ENCODE measurements around the gene NTN4.
"Not testable (repeated sequence)": the region's sequence is repeated elsewhere in the genome, so short reads cannot be mapped to it uniquely, and the experiment has no call there.

Gene NTN4

DNA sequence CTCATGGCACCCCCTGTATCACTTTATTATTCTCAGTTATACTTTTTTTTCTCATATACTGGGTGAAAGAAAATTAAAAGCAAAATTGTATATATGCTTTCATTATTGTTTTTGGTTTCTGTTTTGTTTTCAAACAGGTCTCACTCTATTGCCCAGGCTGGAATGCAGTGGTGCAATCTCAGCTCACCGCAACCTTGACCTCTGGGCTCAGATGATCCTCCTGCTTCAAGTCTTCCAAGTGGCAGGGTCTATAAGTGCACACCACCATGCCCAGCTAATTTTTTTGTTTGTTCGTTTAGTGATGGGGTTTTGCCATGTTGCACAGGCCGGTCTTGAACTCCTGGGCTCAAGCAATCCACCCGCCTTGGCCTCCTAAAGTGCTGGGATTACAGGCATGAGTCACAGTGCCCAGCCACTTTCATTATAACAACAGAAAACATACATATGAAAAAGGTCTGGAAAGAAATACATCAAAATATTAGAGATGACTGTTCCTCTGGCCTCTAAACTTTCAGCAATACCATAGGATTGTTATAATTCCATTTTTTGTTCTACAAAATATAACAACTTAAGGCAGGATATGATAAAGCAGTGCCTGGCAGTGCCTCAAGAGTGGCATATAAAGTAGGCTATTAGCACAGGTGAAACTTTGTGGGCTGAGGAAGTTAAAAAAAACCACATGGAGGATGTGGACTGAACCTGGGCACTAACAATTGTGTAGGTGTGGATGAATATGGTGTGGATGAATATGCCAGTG, 5.8 kb upstream of the NTN4 start:
- DNase-seq, result no peak

DNA sequence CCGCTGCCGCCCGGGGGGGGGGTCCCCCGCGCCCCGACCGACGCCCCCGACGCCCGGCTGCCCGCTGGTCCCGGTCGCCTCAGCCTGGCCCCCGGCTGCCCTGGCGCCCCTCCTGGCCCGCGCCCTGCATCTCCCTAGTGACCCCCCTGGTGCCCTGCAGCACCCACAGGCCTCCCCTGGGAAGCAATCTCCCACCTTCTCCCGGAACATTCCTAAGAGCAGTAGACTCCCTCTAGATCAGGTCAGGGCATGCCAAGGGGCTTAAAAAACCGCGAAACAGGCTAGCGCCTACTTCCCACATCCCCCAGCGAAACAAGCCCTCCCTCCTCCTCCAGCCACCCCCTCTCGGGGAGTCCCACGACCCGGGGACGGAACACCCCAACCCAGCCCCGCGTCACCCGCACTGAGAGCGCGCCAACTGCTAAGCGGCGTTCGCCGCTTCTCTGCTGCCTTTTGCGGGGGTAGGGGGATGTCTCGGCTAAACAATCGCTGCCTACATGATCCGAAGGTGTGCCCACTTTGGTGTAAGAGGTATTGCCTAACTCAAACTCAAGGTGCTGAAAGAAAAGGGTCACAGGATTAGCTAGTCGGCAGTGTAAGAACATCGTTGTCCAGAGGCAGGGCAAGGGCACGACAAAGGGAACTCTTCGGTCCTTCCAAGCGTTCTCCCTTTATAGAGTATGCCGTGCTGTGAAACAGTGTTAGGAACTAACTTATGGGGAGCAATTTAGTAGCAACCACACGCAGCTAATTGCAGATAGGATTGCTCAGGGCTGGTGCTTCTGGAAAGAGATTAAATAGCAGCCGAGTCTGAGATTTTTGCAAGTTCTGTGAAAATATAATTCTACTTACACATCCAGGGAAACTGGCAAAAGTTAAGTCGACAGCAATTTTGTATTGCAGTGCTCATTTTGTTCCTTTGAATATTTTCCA, 619 bp upstream of the NTN4 start:
- peak; percentile 35 for DNase-seq

DNA sequence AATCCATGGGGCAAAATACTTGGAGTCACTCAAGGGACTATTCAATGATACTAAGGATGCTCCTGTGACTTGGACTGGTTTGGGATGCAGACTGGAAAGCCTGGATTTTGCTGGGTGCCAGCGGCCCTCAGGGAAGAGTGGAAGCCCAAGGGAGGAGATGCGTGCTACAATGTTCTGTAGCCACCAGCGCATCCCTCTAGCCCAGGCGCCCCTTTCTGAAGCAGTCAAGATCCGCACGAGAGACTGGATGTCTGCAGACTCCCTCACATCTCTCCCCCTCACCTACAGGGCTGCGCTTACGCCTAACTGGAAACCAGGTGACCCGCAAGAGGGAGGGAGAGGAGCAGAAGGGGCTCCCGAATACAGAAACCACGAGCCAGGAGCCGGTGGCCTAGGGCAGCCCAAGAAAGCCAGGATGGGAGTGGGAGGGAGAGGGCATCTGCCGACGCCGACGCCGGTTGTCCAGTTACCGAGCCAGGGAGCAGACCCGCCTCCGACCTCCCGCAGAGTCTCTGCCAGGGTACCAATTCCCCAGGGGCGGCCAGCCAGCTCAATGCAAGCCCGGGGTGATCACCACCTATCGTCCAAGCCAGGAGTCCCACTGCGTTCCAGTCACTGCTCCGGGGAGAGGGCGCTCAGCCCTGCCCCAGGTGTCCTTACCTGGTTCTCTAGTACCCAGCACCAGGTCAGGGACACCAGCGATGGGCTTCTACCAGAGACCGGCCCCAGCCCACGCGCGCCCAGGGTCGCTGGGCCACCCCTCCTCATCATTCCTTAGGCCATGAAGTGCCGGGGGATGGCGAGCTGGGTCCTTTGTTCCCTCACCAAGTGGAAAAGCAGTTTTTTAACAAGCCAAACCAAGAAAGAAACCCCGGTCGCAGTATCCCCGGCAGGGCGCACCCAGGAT, 1.2 kb downstream of the NTN4 start:
- peak; percentile 73 for DNase-seq

DNA sequence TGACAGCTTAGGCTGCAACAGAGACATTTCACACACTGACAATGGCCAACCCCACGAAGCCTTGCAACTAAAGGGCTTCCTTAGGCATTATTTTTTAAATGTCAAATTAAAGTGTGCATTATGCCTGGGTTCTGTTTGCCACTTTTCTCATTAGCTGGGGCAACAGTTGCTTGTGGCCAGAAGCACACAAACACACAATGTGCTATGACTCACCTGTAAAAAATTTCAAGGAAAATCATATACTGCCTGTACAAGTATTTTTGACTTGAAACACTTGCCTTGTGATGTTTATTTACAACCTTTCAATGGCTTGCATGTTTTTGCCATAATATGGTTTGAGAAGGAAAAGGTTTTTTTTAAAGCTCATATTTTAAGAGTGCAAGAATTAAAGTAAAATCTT, 1.9 kb downstream of the NTN4 start:
- no peak for DNase-seq

DNA sequence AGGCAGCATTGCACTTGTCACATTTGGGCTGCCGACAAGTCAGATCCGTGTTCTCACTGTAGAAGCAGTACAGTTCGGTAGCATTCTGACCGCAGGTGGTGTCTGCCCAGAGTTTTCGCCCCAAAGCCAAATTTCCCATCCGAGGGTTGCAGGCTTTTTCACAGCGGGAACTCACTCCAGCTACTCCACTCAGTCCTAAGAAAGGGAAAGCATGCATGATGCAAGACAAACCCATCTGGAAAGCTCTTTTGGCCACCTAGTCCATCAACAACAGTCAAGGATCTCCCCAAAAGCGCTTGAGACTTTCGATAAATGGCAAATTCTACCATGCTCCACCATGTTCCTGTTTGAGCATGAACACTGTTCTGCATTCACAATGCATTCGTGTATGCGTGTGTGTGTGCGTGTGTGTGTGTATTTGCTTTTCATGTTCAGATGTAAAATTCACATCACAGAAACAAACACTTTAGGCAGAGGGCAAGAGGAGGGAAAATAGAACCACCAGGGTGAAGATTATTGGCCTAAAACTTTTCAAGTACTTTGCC, 3.2 kb downstream of the NTN4 start:
- DNase-seq, result no peak

DNA sequence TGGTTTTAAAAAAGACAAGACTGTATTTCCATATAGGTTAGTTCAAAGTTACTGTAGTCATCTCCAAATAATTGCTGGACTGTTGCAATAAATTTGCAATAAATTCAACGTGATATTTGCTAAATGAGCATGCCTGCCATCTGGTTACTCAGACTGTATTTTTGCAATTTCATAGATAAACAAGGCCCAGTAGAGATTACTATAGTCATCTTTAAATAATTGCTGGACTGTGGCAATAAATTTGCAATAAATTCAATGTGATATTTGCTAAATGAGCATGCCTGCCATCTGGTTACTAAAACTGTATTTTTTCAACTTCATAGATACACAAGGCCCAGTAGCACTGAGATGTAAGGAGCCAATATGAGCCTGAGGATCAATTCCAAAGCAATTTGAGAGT, 5.6 kb downstream of the NTN4 start:
- DNase-seq, result no peak

DNA sequence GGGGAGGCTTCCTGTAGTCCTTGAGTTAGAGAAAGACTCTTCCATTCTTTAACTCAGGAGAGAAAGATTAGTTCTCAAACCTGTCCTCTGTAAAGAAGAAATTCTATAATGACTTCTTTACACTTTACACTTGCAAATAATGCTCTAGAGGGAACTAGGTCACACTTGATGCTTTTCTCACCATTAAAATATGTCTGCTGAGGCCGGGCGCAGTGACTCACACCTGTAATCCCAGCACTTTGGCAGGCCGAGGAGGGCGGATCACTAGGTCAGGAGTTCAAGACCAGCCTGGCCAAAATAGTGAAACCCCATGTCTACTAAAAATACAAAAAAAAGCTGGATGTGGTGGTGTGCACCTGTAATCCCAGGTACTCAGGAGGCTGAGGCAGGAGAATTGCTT, 6.3 kb downstream of the NTN4 start:
- DNase-seq, result no peak

DNA sequence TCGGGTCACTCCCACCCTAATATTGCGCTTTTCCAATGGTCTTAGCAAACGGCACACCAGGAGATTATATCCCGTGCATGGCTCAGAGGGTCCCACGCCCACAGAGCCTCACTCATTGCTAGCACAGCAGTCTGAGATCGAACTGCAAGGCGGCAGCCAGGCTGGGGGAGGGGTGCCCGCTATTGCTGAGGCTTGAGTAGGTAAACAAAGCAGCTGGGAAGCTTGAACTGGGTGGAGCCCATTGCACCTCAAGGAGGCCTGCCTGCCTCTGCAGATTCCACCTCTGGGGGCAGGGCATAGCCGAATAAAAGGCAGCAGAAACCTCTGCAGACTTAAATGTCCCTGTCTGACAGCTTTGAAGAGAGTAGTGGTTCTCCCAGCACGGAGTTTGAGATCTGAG, 15.1 kb downstream of the NTN4 start:
- not testable (repeated sequence) for DNase-seq

DNA sequence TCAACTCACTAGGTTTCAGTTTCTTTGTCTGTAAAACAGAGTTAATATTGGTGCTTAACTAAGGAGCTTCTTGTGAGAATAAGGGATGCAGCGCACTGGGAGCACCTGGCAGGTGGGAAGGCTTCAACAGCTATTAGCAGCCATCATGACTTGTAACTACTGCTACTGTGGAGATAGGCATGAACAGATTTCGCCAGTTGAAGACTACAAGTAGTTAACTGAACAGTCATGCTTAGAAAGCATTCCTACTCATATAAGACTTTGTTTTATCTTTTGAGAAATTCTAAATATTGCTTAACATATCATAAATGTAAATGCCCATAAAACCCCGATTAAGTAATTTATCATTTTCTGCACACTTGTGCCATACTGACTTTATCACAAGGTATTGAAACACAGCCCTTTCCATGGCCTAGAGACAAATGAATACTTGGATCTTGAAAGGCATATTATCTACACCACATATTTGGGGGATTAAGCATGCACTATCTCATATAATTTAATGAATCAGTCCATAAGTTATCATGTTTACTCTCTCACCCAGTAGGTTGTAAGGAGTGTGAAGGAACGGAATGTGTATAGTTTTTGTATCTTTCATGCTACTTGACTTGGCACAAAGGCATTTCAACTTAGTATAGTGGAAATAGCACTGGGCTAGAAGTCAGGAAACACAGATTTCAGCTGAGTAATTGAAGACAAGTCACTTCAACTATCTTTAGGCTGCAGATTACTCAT, 16.1 kb downstream of the NTN4 start:
- DNase-seq, result no peak

DNA sequence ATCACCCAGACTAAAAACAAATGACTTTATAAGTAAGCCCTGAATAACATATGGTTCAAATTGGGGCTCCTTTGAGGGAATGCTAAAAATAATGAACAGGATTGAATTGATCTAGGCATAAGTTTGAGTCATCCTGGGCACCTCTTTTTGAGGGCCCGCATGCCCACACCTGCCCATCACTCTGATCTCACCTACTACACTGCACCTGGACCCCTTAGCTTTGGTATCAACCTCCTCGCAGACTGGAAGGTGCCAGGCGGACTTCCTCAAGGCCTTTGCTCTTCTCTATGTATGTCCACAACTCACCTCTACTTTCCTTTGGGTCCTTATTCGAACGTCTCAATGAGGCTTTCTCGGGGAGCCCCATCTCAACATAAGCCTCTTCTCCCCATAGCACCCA, 17.2 kb downstream of the NTN4 start:
- DNase-seq, result no peak

DNA sequence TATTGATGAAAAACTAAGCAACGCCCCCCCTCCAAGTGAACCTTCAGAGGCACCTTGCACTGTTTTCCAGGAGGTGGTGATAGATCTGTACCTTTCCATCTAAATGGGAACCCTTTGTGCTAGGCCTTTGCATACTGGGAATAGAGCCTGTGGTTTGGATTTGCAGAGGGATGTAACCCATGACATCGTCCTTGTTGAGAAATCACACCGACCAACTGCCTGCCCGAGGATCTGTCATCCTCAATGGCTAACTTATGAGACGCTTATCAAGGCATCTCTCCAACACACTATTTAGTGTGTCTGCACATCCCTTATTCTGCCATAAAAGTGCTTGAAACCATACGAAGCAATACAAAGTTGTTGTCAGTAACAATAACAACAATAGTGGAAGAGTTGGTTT, 22.9 kb downstream of the NTN4 start:
- no peak for DNase-seq

DNA sequence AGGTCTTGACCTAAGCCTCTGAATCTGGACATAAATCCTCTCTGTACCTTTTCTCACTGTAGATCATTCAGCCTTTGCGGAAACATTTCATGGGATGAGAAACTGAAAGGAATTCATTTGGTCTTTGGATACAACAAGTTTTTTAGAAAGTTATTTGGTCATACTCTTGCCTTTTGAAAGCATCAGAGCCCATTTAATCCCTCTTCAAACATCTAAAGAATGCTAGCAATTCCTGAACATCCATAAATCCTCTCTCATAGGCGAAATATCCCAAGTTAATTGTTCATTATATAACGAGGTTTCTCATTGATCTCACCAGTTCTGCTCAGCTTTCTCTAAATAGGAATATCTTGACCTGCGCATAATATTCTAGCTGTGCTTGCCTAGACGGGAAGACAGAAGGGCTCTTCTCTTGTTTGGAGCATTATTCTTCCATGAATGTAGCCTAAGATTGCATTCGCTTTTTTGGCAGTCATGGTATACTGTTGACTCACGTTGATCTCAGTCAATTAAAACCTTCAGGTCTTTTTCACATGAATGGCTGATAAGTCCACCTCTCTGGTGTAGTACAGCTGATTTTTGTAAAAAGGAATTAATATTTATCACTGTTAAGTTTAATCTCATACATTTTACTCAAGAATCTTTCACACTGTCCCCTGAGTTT, 24.1 kb downstream of the NTN4 start:
- no peak for DNase-seq

DNA sequence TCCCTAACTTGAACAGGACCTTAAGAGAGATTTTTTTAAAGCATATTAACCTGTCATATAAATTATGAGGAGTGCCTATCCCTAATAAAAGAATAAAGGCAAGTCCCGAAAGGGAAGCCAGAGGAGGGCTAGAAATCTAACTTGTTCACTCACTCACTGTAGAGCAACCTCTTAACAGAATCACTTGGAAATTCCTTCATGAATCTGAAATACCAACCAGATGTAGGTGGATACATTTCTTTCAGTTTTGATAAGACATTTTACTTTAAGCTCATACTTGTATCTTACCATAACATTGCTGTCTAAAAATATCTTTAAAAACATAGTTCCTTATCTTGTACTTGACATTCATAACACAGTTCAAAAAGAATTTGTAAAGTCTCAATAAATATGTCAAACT, 25.7 kb downstream of the NTN4 start:
- DNase-seq, result no peak

DNA sequence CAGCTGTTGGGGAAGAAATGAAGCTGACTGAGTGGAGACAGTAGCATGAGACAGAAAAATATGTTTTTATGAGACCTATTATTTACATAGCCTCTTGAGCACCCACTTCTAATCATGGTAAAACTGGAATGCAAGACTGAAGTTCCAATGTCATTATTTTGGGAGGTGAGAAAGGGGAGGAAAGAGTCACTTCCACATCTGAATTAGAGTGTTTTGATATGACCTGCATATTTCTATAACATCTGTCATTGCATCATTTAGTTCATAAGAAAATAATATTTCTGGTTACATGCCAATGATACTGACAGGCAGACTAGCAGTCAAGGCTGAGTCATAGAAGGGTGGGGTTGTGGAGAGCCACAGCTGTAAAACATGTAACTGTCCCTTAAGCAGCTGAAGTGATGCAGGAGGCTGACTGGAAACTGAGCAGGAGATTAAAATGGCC, 26.7 kb downstream of the NTN4 start:
- DNase-seq, result no peak

DNA sequence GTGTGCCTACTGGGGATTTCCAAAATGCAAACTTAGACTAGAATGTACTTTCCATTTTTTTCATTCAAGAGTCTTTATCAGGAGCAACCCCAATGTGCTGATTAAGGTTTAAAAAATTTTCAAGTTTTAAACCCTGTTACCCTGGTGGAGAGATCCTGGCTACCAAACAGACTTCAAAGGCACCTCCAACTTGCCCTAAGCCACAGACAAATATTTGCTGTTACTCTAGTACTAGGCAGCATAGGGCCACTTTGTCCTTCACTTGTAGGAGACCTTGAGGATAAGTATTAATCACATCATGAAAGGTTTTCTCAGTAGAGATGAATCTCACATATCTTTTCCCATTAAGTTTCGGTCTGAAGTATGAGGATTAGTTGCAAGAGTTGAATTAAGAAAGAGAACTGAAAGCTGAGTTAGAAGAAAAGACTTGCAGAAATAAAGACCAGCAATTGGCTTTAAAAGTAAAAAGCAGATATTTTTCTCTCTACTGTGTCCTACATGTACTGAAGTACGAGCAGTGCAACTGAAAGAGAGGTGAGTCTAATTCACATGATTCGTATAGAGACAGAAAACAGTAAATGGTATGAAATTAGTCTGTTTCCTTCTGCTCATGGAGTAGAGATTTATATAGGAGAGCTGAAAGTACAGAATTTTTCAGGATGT, 28.3 kb downstream of the NTN4 start:
- DNase-seq, result no peak

DNA sequence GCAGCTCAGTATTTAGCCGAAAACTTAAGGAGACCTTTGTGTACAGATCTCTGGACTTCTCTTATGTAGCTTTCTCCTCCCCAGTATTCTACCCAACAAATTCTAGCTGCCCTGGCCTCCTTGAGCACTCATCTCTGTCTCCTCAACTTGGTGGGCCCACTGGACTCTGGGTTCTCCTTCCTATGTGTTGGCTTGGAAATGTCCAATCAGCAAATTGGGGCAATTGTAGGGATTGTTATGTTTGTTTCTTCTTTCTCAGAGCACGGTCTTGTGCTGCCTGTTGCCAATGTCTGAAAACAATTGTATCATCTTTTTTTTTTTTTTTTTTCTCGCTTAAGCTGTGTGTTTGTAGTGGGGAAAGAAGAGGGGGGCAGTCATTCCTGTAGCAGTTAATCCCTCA, 30.2 kb downstream of the NTN4 start:
- no peak for DNase-seq

DNA sequence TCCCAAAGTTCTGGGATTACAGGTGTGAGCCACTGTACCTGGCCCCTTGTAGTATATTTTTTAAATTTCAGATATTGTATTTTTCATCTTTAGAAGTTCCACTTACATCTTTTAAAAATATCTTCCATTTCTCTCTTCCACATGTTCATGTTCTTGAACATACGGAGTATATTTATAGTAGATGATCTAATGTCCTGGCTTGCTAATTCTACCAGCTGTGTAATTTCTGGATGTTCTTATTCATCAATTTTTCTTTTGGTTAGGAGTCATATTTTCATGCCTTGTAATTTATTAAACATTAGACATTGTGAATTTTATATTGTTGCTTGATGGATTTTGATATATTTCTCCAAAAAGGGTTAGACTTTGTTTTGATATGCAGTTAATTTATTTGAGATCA, 30.8 kb downstream of the NTN4 start:
- DNase-seq, result no peak

DNA sequence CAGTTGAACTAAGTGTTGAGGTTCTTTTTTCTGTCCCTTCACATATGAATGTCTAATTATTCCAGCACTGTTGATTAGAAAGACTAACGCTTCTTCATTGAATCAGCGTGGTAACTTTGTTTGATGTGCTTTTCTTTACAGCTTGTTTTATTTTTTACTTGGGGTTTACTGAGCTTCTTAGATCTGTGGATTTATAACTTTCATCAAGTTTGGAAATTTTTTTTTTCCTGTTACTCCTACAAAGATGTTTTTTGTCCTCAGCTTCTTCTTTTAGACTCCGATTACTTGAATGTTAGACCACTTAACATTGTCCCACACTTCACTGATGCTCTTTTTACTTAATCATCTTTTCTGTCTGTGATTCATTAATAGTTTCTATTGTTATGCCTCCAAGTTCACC, 31.5 kb downstream of the NTN4 start:
- DNase-seq, result no peak

DNA sequence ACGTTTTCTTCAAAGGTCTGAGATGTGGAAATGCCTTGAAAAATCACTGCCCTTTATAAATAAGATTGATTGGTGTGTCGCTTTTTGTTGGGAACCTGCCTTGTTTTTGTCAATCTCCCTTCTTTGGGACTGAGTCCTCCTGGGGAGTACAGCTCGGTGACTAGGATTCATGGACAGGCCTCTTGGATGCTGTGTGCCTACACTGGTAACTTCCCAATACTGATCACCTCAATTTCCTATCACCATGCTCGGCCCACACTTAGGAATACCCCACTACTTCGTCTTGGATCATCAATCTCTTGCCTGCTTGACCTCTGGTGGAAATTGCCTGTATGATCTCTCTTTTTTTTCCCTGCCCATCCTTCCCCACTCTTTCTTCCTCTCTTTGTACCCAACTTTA, 34.2 kb downstream of the NTN4 start:
- DNase-seq, result no peak

DNA sequence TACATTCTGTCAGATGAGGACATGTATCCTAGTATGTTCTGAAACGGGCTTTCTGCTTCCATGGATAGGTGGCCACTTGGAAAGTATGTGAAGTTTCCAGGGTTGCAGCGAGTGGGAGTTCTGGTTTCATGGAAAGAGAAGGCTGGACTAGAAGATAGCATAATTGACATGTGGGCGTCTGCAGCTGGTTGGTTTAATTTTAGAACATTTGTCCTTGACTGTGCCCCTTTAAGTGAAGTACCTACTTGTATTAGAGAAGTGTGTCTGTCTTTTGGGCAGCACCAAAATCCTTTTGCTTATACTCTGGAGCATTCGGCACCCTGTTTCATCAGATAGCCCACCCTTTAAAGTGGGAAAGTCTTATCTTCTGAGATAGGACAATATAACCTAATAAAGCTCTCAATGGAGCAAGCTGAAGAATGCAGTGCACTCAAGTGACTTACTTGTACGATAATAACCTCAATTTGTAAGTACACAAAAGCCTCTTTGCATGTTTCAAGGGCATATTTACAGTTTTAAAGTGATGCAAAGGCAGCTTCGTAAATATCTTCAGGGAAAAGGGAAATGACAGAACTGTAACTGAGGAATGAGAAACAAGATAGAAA, 35.2 kb downstream of the NTN4 start:
- no peak for DNase-seq

DNA sequence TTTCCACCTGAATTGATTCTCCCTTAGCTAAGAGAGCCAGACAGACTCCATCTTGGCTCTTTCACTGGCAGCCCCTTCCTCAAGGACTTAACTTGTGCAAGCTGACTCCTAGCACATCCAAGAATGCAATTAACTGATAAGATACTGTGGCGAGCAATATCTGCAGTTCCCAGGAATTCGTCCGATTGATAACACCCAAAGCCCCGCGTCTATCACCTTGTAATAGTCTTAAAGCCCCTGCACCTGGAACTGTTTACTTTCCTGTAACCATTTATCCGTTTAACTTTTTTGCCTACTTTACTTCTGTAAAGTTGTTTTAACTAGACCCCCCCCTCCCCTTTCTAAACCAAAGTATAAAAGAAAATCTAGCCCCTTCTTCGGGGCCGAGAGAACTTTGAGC, 44.5 kb downstream of the NTN4 start:
- not testable (repeated sequence) for DNase-seq

Data from NCI-H345 (cell line).